Fibroblast of lung (primary cell): Measurements from ENCODE around the gene HS1BP3. TPM values are rescaled to one million over a fixed set of nuclear protein-coding genes. Genes with fewer than 3 reads are reported as not detected.

Experiments
- DNase-seq, 2 donors: peaks; one replicate each; pipeline versions ENCODE4 v3.0.0 to v3.0.0-alpha.2; 2010; ENCODE audit warnings: low read depth in 2 of 2
- H2AFZ ChIP-seq: 2 replicates; pipeline ENCODE4 v1.5.1; 2012; ENCODE audit warnings: low read length, control low read depth, inconsistent platforms
- H3K27ac ChIP-seq: 2 replicates; pipeline ENCODE4 v1.5.1; 2011; ENCODE audit warnings: low read length, control low read depth; ENCODE audit not compliant: insufficient read depth
- H3K27me3 ChIP-seq: 2 replicates; pipeline ENCODE4 v1.5.1; 2011; ENCODE audit warnings: mild to moderate bottlenecking, low read length; ENCODE audit not compliant: control insufficient read depth, insufficient read depth
- H3K36me3 ChIP-seq: 2 replicates; pipeline ENCODE4 v1.5.1; 2011; ENCODE audit warnings: low read length; ENCODE audit not compliant: control insufficient read depth, insufficient read depth
- H3K4me1 ChIP-seq: 2 replicates; pipeline ENCODE4 v1.5.1; 2011; ENCODE audit warnings: low read length; ENCODE audit not compliant: control insufficient read depth, insufficient read depth; ENCODE audit errors: extremely low read depth
- H3K4me2 ChIP-seq: 2 replicates; pipeline ENCODE4 v1.5.1; 2011; ENCODE audit warnings: low read length, control low read depth; ENCODE audit not compliant: insufficient read depth; ENCODE audit errors: extremely low read depth
- H3K4me3 ChIP-seq, 4 experiments: fragments of 200-600 bp in 1 of 4; sonication (generic) in 1 of 4; replicated peaks in 1 of 4; 2 replicates each; pipeline ENCODE4 v1.5.1; 2011 to 2016; ENCODE audit warnings: low read length in 4 of 4, low read depth in 3 of 4, mild to moderate bottlenecking in 3 of 4, control low read depth in 2 of 4, inconsistent platforms in 1 of 4, mixed read lengths in 1 of 4; ENCODE audit not compliant: insufficient read depth in 1 of 4; ENCODE audit errors: control extremely low read depth in 1 of 4
- H3K79me2 ChIP-seq: 2 replicates; pipeline ENCODE4 v1.5.1; 2012; ENCODE audit warnings: mild to moderate bottlenecking, low read length, inconsistent platforms; ENCODE audit not compliant: control insufficient read depth, insufficient read depth
- H3K9ac ChIP-seq: 2 replicates; pipeline ENCODE4 v1.5.1; 2011; ENCODE audit warnings: mild to moderate bottlenecking, low read length, control low read depth; ENCODE audit not compliant: insufficient read depth
- H3K9me3 ChIP-seq: 2 replicates; pipeline ENCODE4 v1.5.1; 2012; ENCODE audit warnings: low read depth, low read length; ENCODE audit not compliant: control insufficient read depth, insufficient read depth
- H4K20me1 ChIP-seq: 2 replicates; pipeline ENCODE4 v1.5.1; 2011; ENCODE audit warnings: low read length; ENCODE audit not compliant: control insufficient read depth, insufficient read depth; ENCODE audit errors: extremely low read depth
- CTCF ChIP-seq, 2 donors: IDR thresholded peaks in 1 of 2; conservative IDR thresholded peaks in 1 of 2; 1 replicate in 1 of 2; 2 replicates in 1 of 2; pipeline ENCODE4 v1.5.1; 2011 to 2012; ENCODE audit warnings: low read length in 2 of 2, control low read depth in 1 of 2, inconsistent platforms in 1 of 2, low read depth in 1 of 2, mild to moderate bottlenecking in 1 of 2
- EZH2 ChIP-seq: IDR thresholded peaks from 2 replicates; pipeline ENCODE4 v1.5.1; 2012; ENCODE audit warnings: low read length, control low read depth, mild to moderate bottlenecking; ENCODE audit errors: missing control alignments
- polyA plus RNA-seq, 2 donors: library from polyadenylated mRNA; depleted of rRNA in 1 of 2; stranded (reverse) in 1 of 2; unstranded in 1 of 2; fragments of >200 nt; gene quantifications; 2 replicates each; pipeline ENCODE4 v1.2.1, GENCODE V29; 2011 to 2012; ENCODE audit warnings: missing spikeins in 1 of 2
- total RNA-seq: library from RNA; depleted of rRNA; stranded (reverse); fragments of >200 nt; gene quantifications from 2 replicates; pipeline ENCODE4 v1.2.1, GENCODE V29; 2014

The HS1BP3 gene
- total and polyA plus RNA-seq, 2 donors (not counting 1 experiment from before 2014, with no cell fraction given), result 17.8 to 38.1 TPM

GRCh38 chr2:20572221-20572620 lies 78.7 kb downstream of the HS1BP3 start:
- Histone ChIP-seq H3K4me3 (no peak overlapping the region), H3K4me2 (no peak overlapping the region), H3K4me1 (peaks cover 5% of the 10 kb centered on the region), H3K9me3 (no peaks in the 10 kb centered on the region), H3K9ac (no peak overlapping the region), H3K36me3 (no peaks in the 10 kb centered on the region), H4K20me1 (no peaks in the 10 kb centered on the region), H3K27ac (no peak overlapping the region), H2AFZ (no peak overlapping the region), H3K79me2 (no peaks in the 10 kb centered on the region), H3K27me3 (no peaks in the 10 kb centered on the region)
- TF ChIP-seq CTCF (conservative IDR thresholded peaks at IDR 0.05 in 1 of 2, IDR thresholded peaks at IDR 0.05 in 1 of 2; ENCODE audit: low read depth in 1 of 2, low read length in 2 of 2), result no peak
- TF ChIP-seq EZH2, result no peak
- DNase-seq, result no peak

GRCh38 chr2:20571644-20572215 lies 79.2 kb downstream of the HS1BP3 start:
- Histone ChIP-seq H3K27me3 (no peaks in the 10 kb centered on the region), H3K9me3 (no peaks in the 10 kb centered on the region), H3K4me2 (no peak overlapping the region), H3K36me3 (no peaks in the 10 kb centered on the region), H3K9ac (no peak overlapping the region), H3K4me3 (no peak overlapping the region), H2AFZ (no peak overlapping the region), H3K27ac (no peak overlapping the region), H4K20me1 (no peaks in the 10 kb centered on the region), H3K4me1 (peaks cover 5% of the 10 kb centered on the region), H3K79me2 (no peaks in the 10 kb centered on the region)
- no peak for DNase-seq
- TF ChIP-seq EZH2, result no peak
- TF ChIP-seq CTCF (conservative IDR thresholded peaks at IDR 0.05 in 1 of 2, IDR thresholded peaks at IDR 0.05 in 1 of 2; ENCODE audit: low read depth in 1 of 2, low read length in 2 of 2), result no peak

GRCh38 chr2:20571231-20571630 lies 79.7 kb downstream of the HS1BP3 start:
- Histone ChIP-seq H3K27ac (no peak overlapping the region), H3K36me3 (no peaks in the 10 kb centered on the region), H3K79me2 (no peaks in the 10 kb centered on the region), H3K27me3 (no peaks in the 10 kb centered on the region), H3K9ac (no peak overlapping the region), H3K4me3 (no peak overlapping the region), H2AFZ (no peak overlapping the region), H3K9me3 (no peaks in the 10 kb centered on the region), H3K4me2 (no peak overlapping the region), H3K4me1 (peaks cover 5% of the 10 kb centered on the region), H4K20me1 (no peaks in the 10 kb centered on the region)
- TF ChIP-seq CTCF (conservative IDR thresholded peaks at IDR 0.05 in 1 of 2, IDR thresholded peaks at IDR 0.05 in 1 of 2; ENCODE audit: low read depth in 1 of 2, low read length in 2 of 2) (no peak), EZH2 (no peak)
- DNase-seq, result no peak
